Urothelium cell line (cell line): ENCODE data around the gene ELP1.
"Not testable (repeated sequence)": the region's sequence is repeated elsewhere in the genome, so short reads cannot be mapped to it uniquely, and the experiment has no call there.

ENCODE experiments used
- DNase-seq: peaks from one replicate; pipeline ENCODE4 v3.0.0; 2011; ENCODE audit warnings: low spot score, mixed read lengths
- FAIRE-seq: peaks from 2 replicates; lab custom pipeline; 2011; peaks lifted over from hg19 to GRCh38; lab: Jason Lieb, UNC

The ELP1 gene, protein sequence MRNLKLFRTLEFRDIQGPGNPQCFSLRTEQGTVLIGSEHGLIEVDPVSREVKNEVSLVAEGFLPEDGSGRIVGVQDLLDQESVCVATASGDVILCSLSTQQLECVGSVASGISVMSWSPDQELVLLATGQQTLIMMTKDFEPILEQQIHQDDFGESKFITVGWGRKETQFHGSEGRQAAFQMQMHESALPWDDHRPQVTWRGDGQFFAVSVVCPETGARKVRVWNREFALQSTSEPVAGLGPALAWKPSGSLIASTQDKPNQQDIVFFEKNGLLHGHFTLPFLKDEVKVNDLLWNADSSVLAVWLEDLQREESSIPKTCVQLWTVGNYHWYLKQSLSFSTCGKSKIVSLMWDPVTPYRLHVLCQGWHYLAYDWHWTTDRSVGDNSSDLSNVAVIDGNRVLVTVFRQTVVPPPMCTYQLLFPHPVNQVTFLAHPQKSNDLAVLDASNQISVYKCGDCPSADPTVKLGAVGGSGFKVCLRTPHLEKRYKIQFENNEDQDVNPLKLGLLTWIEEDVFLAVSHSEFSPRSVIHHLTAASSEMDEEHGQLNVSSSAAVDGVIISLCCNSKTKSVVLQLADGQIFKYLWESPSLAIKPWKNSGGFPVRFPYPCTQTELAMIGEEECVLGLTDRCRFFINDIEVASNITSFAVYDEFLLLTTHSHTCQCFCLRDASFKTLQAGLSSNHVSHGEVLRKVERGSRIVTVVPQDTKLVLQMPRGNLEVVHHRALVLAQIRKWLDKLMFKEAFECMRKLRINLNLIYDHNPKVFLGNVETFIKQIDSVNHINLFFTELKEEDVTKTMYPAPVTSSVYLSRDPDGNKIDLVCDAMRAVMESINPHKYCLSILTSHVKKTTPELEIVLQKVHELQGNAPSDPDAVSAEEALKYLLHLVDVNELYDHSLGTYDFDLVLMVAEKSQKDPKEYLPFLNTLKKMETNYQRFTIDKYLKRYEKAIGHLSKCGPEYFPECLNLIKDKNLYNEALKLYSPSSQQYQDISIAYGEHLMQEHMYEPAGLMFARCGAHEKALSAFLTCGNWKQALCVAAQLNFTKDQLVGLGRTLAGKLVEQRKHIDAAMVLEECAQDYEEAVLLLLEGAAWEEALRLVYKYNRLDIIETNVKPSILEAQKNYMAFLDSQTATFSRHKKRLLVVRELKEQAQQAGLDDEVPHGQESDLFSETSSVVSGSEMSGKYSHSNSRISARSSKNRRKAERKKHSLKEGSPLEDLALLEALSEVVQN (N-terminal part only)

DNA sequence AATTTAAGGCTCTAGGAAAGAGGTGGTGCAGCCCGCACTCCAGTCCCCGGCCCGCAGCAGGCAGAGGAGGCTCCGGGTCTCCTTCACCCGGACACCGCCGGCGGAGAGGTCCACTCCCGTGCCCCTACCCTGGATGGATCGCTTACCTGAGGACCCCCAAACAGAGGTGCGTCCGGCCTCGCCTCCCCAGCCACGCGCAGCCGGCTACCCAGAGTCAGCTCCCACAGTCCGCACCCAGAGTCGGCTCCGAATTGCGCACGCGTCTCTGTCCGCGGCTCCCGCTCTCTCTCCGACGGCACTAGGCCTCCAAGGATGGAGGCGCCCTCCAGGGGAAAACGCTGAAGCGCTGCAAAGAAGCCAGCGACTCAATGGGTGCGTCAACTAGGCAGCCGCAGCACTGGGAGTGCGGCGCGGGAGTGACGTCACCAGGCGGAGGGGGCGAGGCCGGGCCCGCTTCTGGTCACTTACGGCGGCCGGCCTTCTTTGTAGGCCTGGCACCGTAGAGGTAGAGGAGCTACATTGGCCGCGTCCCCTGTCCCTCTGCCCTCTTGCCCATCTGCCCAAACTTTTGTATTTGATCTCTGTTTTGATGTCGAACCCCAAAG, at the start of gene ELP1:
TSS of gene ELP1 (minus strand) at position 407 of the 605 bp plus-strand sequence. CDS start 2,978 bp downstream, outside the sequence.
- DNase-seq (peak; percentile 94), FAIRE-seq (no peak)

DNA sequence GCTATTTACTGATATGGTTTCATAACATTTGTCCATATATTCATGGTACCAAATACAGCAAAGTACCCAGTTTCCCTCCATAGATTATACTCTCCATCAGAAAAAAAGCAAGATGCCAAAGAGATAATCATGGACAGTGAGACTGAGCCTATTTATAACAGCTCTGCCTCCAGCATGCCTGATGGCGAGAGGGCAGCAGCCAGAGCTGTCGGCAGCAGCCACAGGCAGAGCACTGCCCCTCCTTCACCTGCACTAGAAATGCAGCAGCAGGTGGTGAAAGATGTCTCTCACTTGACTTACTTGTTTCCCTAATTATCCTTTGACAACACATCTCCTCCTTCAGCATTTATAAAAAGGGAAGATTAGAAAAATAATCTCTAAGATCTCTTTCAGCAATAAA, 47.0 kb upstream of the ELP1 start:
- no peak for FAIRE-seq
- no peak for DNase-seq

DNA sequence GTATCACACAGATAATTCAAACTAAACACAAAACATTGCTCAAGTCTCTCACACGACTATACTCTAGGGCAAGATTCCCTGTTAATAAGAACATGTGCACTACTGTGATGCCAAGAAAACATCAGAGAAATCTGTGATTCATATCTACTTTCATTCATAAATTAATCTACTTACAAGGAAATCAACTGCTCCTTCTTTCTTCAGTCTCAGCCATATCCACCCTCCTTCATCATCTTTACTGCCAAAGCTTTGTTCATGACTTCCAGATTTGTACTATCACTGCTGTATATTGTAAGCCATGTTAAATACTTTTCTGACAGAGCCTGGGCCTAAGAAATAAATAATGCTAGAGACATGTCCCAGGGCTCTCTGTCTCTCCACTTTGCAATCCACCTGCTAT, 44.3 kb upstream of the ELP1 start:
- FAIRE-seq (no peak), DNase-seq (no peak)

DNA sequence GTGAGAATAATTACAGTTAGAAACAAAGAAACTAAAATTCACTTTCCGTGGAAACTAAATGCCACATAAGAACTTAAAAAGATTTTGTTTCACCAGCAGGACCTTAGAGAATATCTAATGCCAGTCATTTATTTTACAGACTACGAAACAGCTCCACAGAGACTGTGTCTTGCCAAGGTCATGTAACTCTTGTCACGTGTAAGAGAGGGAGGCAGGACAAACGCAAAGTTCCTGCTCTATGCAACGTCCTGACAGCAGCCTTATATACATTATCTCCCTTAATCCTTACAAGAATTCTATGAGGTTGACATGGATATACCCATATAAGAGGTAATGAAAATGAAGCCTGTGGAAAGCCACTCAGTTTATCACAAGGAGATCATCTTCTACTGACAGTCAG, 40.0 kb upstream of the ELP1 start:
- FAIRE-seq (no peak), DNase-seq (no peak)

DNA sequence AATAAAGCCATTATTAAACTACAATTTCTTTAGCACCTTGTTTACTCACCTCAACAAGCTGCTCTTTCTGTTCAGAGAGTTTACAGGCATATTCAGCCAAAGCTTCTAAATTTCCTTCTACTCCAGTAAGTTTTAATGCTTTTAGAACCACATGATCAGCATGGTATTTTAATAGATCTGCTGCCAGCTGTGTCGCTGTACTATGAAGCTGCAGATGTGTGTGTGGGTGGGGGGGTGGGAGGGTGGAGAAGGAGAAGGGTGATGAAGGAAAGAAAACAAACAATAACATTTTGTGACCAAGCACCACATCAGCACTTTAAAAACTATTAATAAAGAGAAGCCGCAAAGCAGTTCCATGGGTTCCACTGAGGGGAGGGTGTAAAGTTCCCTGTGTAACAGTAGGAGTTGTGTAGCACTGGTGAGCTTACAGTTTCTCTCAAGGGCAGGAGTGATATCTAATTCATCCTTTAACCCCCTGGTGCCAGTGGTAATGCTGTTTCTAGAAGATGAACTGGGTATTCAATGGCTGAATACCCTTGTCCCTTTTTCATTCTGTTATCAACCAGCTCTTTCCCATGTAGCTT, 38.8 kb upstream of the ELP1 start:
- FAIRE-seq, result no peak
- DNase-seq, result no peak

DNA sequence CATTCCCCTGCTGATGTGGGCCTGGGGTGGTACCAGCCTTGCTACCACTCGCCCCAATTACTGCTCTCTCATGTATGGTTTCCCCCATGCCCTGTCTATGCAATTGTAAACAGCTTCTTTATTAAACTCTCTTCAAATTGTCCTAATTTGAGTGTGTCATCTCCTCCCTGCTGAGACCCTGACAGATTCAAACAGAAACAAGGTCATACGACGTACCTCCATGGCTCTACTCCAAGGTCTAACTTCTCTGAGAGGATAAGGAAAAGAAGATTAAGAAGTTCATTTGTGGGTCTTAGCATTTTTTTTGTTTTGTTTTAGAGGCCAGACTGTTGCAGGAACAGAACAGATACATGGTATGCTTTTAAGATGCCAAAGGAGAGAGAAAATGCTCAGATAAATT, 38.3 kb upstream of the ELP1 start:
- FAIRE-seq (no peak), DNase-seq (no peak)

DNA sequence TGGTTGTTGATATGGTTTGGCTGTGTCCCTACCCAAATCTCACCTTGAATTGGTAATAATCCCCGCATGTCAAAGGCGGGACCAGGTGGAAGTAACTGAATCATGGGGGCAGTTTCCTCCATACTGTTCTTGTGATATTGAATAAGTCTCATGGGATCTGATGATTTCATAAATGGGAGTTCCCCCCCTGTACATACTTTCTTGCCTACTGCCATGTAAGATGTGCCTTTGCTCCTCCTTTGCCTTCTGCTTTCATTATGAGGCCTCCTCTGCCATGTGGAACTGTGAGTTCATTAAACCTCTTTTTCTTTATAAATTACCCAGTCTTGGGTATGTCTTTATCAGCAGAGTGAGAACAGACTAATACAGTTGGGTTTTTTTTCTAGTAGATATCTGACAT, 37.5 kb upstream of the ELP1 start:
- not testable (repeated sequence) for DNase-seq, FAIRE-seq

DNA sequence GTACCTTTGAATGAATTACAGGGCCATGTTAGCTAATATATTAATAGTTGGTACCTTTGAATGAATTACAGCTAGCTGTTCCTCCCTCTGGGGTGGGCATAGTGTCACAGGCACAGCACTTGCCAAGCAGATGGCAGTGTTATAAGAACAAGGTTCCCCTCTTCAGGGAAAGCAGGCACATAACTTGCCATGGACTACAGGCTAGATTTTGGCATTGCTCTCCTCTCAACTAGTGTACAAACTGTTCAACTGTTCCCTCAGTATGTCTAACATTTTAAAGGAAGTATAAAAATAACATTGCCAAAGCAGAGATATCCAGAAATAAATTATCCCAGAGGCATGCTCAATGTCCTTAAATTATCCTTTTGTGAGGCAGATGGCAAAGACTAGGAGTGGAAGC, 34.0 kb upstream of the ELP1 start:
- no peak for DNase-seq
- FAIRE-seq, result no peak

DNA sequence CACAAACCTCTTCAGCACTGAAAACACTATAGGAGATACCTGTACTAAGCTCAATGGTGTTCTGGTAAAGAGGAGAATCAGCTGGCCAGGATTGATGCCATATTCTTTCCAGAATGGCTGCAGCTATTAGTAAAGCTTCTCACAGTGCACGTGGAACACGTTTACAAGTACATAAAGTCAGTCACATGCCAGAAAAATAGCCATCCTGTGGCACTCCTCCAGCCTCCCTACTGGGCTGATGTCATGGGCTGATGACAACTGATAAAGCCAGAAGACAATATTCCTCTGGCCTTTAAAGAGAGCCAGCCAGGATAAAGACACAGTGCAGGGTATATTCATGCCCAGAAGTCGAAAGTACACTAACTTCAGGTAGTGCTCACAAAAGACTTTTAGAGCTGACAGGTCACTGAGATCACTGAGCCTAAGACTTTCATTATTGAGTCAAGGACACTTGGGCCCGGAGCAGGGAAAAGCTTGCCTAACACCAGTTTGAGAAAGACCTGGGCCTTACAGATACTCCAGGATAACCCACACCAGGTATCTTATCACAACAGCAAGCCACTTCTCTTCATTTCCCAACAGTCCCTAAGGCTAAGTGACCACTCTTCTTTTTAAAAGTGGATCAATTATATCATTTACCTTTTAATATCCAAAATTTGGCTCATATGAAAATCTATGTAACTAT, 29.7 kb upstream of the ELP1 start:
- DNase-seq (no peak), FAIRE-seq (no peak)

DNA sequence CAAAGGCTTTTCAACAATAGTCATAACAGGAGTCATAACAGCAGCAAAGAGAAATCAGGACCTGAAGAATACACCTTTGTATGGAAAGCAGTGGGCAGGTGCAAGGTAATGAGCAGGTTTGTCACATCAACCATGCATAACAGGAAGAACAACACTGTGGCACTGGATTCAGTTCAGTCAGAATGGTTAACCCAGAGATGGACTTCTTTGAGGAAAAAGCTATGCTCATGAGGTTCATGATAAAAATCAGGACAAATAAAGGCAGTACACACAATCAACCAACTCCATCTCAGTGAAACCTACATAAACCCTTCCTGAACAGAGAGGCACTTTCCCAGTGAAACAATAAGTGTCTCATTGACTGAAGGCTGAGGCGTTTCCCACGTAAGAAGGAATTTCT, 27.2 kb upstream of the ELP1 start:
- DNase-seq (no peak), FAIRE-seq (no peak)

DNA sequence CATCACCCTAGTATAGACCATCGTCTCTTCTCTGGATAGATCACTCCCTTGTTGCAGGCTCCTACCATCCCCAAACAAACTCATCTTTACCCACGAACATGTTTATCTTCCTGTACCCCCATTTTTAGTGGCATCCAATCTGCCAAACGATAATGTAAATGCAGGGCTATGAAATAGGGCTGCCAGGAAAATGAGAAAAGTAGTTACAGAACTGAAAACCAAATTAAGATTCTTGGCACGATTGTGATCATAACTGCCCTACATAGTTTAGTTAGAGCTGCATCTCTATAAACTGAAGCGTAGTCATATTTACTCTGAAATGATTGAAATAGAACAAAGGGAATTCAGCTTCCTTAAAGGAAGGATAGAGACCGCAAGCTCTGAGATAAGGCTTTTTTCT, 26.4 kb upstream of the ELP1 start:
- FAIRE-seq, result no peak
- no peak for DNase-seq

DNA sequence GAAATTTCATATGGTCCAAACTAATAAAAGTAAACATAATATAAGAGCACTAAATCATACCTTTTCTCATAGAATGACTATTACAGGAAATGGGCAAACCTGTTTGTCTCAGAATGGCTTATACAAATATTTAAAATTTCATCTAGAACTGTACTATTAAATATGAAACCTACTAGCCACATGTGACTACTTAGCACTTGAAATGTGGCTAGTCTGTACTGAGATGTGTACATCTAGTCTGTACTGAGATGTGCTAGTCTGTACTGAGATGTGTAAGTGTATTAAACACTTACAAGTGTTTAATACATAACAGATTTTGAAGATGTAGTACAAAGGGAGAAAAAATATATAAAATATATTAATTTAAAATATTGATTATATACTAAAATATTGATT, 22.7 kb upstream of the ELP1 start:
- DNase-seq, result no peak
- FAIRE-seq, result no peak

DNA sequence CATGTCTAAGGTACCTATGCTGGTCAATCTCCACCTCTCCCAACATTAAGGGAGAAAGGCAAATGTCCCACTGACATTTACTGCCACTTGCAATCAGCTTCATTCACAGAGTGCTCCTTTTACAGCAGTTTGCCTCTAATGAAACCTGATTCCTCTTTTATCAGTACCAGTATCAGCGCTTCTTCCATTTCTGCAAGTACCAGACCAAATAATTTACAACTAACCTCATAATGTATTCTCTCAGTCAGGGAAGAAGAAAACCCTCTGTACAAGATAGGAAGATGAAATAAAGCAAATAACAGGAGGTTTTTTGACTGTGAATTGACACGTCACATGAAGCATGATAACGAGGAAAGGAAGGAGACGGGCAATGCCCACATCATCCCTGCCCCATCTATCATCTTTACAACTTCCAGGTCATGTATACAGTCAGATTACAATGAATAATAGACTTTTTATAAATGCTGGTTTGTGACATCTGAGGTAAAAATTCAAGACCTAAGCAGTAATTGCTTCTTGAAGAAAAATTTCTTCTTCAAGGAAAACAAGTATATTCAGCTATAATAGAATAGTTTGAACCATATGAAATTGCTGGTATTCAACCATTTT, 22.2 kb upstream of the ELP1 start:
- DNase-seq (no peak), FAIRE-seq (no peak)

DNA sequence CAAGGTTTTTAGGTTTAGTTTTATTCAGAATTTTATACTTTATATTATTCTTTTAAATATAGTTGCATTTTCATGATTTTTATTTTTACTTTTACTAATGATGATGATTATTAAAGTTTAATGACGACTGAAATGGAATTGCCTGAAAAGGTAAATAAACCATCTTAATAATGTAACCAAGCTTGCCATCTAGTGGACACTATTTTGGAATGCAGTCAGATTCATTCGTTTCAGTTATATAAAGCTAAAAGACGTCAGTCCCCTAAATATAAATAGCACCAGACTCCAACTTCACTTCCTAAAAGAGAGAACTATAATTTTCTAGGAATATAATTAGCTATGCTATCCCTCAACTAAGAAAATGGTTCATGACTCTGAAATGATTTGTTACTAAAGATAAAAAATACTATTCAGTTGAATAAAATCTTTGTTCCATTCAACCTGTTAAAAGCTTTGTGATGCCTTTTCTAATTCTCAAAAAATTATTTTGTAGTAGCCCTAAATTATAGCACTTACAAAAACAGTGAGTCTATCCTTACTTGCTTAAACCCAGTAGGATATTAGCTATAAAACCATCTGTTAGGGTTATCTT, 20.2 kb upstream of the ELP1 start:
- DNase-seq (peak; percentile 28), FAIRE-seq (no peak)

DNA sequence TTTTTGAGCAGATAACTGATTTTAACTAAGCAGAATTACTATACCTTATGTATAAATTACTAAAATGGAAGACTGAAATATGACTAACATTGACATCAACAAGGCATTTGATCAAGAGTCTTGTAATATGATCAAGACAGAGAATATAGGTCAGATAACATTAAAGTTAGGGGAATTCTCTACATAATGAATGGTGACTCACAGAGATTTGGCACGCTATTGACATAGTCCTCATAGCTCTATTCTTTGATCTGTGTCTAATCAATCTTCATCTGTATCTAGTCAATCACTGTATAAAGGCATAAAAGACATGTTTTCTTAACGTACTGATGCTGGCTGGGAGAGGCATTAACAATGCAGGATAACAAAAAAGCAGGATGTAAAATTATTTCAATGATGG, 17.7 kb upstream of the ELP1 start:
- DNase-seq (no peak), FAIRE-seq (no peak)

DNA sequence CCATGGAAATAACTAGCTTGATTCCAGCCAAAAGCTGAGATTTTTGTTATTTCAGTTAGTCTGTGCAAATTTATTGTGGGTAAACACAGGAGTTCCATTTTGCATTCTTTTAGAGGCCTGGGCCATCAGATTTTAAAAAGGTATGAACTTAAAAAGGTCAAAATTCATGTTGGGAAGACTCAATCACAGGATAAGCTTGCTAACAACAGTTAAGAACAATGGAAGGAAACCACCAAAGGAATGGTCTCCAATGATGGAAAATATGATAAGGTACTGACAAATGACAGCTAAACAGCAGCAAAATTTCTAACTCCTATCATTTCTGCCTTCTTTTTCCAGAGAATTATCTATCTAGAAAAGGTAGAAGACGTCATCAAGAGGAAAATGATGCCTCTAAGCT, 16.2 kb upstream of the ELP1 start:
- no peak for FAIRE-seq

DNA sequence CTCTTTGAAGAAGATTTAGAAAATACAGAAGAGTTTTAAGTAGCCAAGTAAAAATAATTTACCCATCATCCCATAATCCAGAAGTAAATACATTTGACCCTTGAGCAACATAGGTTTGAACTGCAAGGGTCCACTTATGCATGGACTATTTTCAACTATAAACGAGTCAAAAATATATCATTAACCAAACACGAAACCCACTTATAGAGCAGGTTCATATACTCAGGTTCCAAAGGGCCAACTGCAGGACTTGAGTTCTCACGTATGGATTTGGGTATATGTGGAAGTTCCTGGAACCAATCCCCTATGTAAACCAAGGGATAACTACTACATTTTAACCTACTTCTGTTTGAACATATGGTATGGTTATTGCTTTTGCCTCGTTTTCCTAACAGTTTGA, 6.1 kb upstream of the ELP1 start:
- DNase-seq (no peak), FAIRE-seq (no peak)

More for the DNA sequence above, 16.2 kb upstream of the ELP1 start:
- DNase-seq, result no peak

DNA sequence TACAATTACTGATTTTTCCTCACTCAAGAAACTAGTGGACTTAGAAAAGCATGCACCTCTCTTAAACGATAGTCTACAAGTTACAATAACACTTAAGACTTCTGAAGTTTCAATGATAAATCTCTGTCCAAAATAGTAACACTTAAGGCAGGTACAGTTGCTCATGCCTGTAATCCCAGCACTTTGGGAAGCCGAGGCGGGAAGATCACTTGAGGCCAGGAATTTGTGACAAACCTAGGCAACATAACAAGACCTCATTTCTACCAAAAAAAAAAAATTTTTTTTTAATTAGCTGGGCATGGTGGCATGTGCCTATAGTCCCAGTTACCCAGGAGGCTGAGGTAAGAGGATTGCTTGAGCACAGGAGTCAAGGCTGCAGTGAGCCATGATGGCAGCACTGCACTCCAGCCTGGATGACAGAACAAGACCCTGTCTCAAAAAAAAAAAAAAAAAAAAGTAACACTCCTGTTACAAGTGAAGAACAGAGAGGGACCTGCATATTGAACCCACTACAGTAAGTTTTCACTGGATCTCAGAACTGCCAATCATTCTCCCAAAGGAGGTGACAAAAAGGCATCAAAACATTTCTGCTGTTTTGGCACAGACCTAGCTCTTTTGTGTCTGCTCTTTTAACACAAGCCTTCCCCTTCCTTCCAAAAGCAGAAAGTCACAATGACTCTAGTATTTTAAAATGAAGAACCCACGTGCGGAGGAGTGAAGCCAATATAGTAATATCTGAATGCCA, 3.8 kb upstream of the ELP1 start:
- DNase-seq, result no peak
- FAIRE-seq, result no peak
